Activated naive CD4-positive, alpha-beta T cell treated with anti-CD3 and anti-CD28 coated beads, Interleukin-2, amount 10 ng/mL, durations not matched to agents 7 days and 5 days (primary cell): ENCODE data around the gene ZNF575.
"Not testable (repeated sequence)": the region's sequence is repeated elsewhere in the genome, so short reads cannot be mapped to it uniquely, and the experiment has no call there.

ENCODE experiments used
- CTCF ChIA-PET: fragments of 350-600 bp; sonication (Branson Sonifier 250); formaldehyde crosslinking; loops from one replicate; lab custom pipeline; 2021; ENCODE audit warnings: antibody characterized with exemption; lab: Charles Lee
- DNase-seq: peaks from one replicate; pipeline ENCODE4 v3.0.0-alpha.2; 2020
- H3K27ac Mint-ChIP-seq: one replicate; pipeline ENCODE4 v1.8.0; 2021; ENCODE audit warnings: mild to moderate bottlenecking, moderate library complexity, mixed read lengths
- H3K27me3 Mint-ChIP-seq: one replicate; pipeline ENCODE4 v1.8.0; 2021; ENCODE audit warnings: mild to moderate bottlenecking, mixed read lengths
- H3K36me3 Mint-ChIP-seq: one replicate; pipeline ENCODE4 v1.8.0; 2021; ENCODE audit warnings: mixed read lengths
- H3K4me1 Mint-ChIP-seq: one replicate; pipeline ENCODE4 v1.8.0; 2021; ENCODE audit warnings: mixed read lengths
- H3K4me3 Mint-ChIP-seq: one replicate; pipeline ENCODE4 v1.8.0; 2021; ENCODE audit warnings: mild to moderate bottlenecking, moderate library complexity, mixed read lengths
- H3K9me3 Mint-ChIP-seq: one replicate; pipeline ENCODE4 v1.8.0; 2021; ENCODE audit warnings: mixed read lengths

Gene ZNF575

DNA sequence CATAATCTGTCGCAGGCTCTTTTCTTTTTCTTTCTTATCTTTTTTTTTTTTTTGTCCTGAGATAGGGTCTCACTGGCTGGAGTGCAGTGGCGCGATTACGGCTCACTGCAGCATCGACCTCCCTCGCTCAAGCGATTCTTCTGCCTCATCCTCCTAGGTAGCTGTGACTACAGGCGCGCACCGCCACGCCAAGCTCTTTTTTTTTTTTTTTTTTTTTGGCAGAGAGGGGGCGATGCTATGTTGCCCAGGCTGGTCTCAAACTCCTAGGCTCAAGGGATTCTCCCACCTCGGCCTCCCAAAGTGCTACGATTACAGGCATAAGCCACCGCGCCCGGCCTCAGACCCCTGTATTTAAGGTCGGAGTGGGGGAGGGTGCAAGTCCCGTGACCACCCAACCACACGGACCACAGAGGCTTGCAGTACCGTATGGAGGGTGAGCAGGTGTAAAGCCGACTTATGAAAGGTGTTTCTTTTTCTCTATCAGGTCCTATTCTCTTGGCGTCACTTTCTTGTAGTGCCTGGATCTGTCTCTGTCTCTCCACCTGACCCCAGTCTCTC is 30.5 kb upstream of the ZNF575 start:
- peaks cover 42% of the 10 kb centered on the region for H3K4me1 Mint-ChIP-seq
- no peaks in the 10 kb centered on the region for H3K27me3 Mint-ChIP-seq
- peaks cover 16% of the 10 kb centered on the region for H3K36me3 Mint-ChIP-seq
- no peak for DNase-seq
- H3K4me3 Mint-ChIP-seq: peak overlapping the region; percentile 83
- H3K27ac Mint-ChIP-seq: no peak overlapping the region
- no peaks in the 10 kb centered on the region for H3K9me3 Mint-ChIP-seq
- CTCF ChIA-PET: interaction anchor here (0.6 to 2.3 kb wide), 3 partner anchors 17 to 492 kb away, joined by 3 to 8 read pairs (median 5); no protein-coding TSS in a partner anchor

DNA sequence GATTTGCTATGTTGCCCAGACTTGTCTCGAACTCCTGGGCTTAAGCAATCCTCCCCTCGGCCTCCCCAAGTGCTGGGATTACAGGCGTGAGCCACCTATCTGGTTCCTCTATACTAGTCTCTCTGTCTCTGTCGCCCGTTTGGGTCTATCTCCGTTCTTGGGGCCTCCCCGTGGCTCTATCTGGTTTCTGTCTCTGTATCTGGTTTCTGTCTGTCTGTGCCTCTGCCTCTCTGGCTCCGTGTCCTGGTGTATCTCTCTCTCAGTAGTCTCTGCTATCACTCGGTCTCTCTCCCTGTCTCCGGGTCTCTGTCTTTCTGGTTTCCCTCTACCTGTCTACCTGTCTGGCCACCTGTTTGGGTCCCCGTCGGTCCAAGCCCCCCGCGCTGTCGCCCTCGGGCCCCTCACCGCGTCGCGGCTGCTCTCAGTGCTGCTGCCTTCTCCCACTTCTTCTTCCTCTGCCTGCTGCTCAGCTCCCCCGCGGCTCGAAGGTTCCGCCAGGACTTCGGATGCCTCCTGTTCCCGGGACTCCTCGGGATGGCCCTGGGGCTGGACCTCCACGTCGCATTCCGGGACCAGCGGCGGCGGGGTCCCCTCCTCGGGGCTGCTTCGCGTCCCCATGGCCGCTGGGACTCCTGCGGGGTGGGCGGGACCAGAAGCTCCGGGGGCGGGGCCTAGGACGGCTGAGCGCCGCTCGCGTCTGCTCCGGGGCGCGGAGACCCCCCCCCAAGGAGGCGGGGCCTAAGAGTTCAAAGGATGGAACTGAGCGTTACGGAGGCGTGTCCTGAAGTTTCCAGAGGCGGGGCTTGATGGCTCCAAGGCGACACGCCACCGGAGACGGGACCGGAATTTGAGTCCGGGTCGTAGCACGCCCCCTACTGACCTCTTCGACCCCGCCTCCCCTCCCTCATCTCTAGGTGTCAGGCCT is 29.2 kb upstream of the ZNF575 start:
- Mint-ChIP-seq H3K4me3 (peak overlapping the region; percentile 83), H3K27ac (peak overlapping the region; percentile 89), H3K4me1 (peaks cover 42% of the 10 kb centered on the region), H3K9me3 (no peaks in the 10 kb centered on the region), H3K36me3 (peaks cover 21% of the 10 kb centered on the region), H3K27me3 (no peaks in the 10 kb centered on the region)
- CTCF ChIA-PET: interaction anchor here (0.7 to 2.3 kb wide), 12 partner anchors 9 to 71 kb away, joined by 3 to 17 read pairs (median 5); no protein-coding TSS in a partner anchor
- DNase-seq: peak; percentile 100

DNA sequence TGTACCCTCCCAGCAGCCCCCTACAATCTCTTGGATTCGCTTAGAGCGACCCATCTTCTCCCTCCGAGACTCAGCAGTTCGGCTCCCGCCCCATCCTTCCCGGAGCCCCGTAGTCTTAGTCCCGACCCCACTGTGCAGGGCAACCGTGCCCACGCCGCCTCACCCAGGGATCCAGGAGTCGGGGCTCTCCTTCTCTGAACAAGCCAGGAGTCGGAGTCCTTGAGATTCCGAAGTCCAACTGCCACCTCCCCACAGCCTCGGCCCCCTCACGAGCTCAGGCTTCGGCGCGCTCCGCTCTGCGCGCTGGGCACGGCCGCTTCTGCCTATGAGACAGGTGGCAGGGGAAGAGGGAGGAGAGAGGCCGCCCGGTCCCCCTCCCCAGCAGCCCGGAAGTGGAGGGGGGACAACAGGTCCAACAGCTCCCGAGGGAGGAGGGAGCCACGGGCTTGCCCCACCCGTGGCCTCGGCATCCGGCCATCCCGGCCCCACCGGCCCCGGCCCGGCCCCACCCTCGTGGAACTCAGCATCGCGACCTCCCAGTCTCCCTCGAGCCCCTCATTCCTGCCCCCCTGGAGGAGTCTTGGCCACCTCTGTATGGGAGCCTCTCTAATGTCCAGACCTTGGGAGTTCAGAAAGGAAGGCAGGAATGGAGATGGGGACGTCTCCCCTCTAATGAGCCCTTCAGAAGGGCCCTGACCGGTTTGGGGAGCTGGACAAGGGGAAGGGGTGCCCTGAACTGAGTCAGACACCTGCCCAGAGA is 28.4 kb upstream of the ZNF575 start, which contains the start of gene PHLDB3:
TSS of gene PHLDB3 (minus strand) at position 321 of the 760 bp plus-strand sequence. CDS start 628 bp downstream, outside the sequence.
- Mint-ChIP-seq H3K4me1 (peaks cover 42% of the 10 kb centered on the region), H3K9me3 (no peaks in the 10 kb centered on the region), H3K27ac (peak within 1 kb of the TSS; percentile 89), H3K27me3 (no peaks in the 10 kb centered on the region), H3K36me3 (peaks cover 25% of the 10 kb centered on the region), H3K4me3 (peak within 1 kb of the TSS; percentile 83)
- DNase-seq: peak; percentile 68
- CTCF ChIA-PET: interaction anchor here (0.7 to 2.2 kb wide), 10 partner anchors 9 to 72 kb away, joined by 3 to 17 read pairs (median 5); no protein-coding TSS in a partner anchor

DNA sequence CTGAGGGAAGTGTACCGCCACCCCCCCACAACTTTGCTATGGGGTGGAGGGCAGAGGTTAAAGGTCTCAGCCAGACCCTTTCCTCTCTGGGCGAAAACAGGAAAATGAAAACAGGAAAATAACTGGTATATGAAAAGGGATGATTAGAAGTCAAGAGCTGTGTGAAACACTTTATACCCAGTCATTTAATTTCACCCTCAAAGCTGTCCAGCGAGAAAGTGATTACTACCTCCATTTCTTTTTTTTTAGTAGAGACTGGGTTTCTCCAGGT is 27.9 kb upstream of the ZNF575 start:
- Mint-ChIP-seq H3K4me3 (peak overlapping the region; percentile 41), H3K9me3 (no peaks in the 10 kb centered on the region), H3K27me3 (no peaks in the 10 kb centered on the region), H3K36me3 (peaks cover 29% of the 10 kb centered on the region), H3K4me1 (peaks cover 42% of the 10 kb centered on the region), H3K27ac (peak overlapping the region; percentile 84)
- no peak for DNase-seq
- CTCF ChIA-PET: interaction anchor here (1.1 to 2.2 kb wide), 4 partner anchors 14 to 72 kb away, joined by 3 to 17 read pairs (median 7); no protein-coding TSS in a partner anchor

DNA sequence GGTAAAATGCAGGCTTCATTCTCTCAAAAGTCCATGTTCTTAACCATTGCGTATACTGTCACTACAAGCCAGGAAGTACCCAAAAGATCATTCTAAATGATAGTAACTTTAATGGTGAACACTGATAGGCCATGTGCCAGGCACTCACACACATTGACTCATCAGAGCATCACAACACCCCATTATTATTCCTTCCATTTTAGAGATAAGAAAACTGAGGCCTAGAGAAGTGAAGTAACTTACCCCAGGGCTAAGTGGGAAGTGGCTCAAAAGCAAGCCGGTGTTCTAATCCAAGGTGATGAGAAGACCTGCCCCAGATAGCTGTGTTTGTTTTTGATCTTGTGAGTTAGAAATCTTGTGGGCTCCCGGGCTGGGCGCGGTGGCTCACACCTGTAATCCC is 27.0 kb upstream of the ZNF575 start:
- Mint-ChIP-seq H3K4me3 (no peak overlapping the region), H3K27ac (peak overlapping the region; percentile 51), H3K4me1 (peaks cover 38% of the 10 kb centered on the region), H3K36me3 (peaks cover 31% of the 10 kb centered on the region), H3K27me3 (no peaks in the 10 kb centered on the region), H3K9me3 (no peaks in the 10 kb centered on the region)
- CTCF ChIA-PET: interaction anchor here (1.0 to 1.5 kb wide), 2 partner anchors 13 to 43 kb away, joined by 3 to 9 read pairs; no protein-coding TSS in a partner anchor
- DNase-seq: no peak

DNA sequence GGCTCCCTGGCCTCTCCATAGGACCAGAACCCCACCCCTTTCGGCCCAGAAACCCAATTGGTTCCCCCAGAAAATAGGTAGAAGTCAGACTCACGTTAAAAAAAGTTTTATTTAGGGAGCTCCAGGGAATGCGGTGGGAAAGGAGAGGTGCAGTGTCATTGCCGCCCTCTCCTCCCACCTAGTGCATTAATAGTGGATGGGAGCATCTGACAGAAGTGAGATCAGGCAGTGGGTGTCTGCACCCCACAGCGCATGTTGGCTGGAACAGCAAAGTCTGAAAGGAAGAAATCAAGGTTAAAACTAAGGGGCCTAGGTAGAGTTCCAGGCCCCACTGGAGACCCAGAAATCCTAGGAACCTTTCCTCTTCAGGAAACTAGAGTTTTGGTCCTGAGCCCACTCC is 26.4 kb upstream of the ZNF575 start:
- no peaks in the 10 kb centered on the region for H3K27me3 Mint-ChIP-seq
- no peak for DNase-seq
- H3K27ac Mint-ChIP-seq: no peak overlapping the region
- CTCF ChIA-PET: interaction anchor here (1.0 kb wide), 1 partner anchor 43 kb away, joined by 3 read pairs; no protein-coding TSS in a partner anchor
- no peaks in the 10 kb centered on the region for H3K9me3 Mint-ChIP-seq
- H3K4me3 Mint-ChIP-seq: no peak overlapping the region
- peaks cover 35% of the 10 kb centered on the region for H3K4me1 Mint-ChIP-seq
- H3K36me3 Mint-ChIP-seq: peaks cover 35% of the 10 kb centered on the region

DNA sequence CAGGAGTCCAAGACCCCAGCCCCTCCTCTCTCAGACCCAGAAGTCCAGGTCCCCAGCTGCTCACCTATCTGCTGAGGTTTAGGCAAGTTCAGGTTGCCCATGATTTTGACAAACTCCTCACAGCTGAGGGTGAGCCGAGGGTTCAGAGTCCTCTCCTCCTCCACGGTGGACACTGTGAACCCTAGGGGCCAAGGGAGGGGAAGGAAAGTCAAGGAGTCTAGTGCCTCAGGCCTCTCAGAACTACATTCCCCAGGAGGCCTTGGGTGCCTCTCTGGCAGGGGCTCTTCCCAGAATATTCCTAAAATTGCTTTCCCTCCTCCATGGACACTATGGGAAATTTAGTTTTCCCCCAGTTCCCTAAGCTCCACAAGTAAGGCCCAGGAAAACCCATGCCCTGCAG is 25.1 kb upstream of the ZNF575 start:
- CTCF ChIA-PET: no interaction called here
- Mint-ChIP-seq H3K27me3 (no peaks in the 10 kb centered on the region), H3K4me3 (no peak overlapping the region)

DNA sequence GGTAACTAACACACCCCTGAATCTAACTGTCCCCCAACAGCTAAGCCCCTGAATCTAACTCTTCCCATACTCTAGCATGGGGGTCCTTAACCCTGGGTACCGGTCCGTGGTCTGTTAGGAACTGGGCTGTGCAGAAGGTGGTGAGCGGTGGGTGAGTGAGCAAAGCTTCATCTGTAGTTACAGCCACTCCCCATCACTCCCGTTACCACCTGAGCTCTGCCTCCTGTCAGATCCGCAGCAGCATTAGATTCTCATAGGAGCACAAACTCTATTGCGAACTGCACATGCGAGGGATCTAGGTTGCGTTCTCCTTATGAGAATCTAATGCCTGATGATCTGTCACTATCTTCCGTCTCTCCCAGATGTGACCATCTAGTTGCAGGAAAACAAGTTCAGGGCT is 22.3 kb upstream of the ZNF575 start:
- Mint-ChIP-seq H3K27ac (no peak overlapping the region), H3K36me3 (peaks cover 45% of the 10 kb centered on the region), H3K4me3 (no peak overlapping the region), H3K4me1 (peaks cover 5% of the 10 kb centered on the region), H3K9me3 (no peaks in the 10 kb centered on the region), H3K27me3 (no peaks in the 10 kb centered on the region)
- CTCF ChIA-PET: interaction anchor here (0.6 to 2.0 kb wide), 3 partner anchors 9 to 79 kb away, joined by 3 to 9 read pairs (median 3); no protein-coding TSS in a partner anchor
- DNase-seq: no peak

More for the DNA sequence above, 25.1 kb upstream of the ZNF575 start:
- Mint-ChIP-seq H3K27ac (no peak overlapping the region), H3K4me1 (peaks cover 27% of the 10 kb centered on the region), H3K9me3 (no peaks in the 10 kb centered on the region), H3K36me3 (peaks cover 35% of the 10 kb centered on the region)
- no peak for DNase-seq

DNA sequence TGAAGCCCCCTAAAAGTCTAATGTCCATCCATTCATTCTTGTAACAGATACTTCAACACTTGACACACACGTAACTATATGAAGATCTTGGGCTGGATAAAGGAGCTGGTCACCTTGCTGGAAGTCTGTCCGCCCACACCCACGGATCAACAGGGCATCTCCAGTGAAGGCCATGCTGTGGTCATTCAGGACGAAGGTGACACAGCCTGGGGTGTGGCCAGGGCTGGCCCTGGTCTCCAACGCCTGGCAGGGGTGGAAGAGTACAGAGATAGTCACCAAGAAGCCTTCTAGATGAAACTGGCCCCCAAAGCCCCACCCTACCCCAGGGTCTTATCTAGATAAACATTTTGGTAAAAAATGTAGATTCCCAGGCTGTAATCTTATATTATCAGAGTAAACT is 21.7 kb upstream of the ZNF575 start:
- no peaks in the 10 kb centered on the region for H3K4me1 Mint-ChIP-seq
- no peaks in the 10 kb centered on the region for H3K9me3 Mint-ChIP-seq
- peaks cover 44% of the 10 kb centered on the region for H3K36me3 Mint-ChIP-seq
- CTCF ChIA-PET: no interaction called here
- no peak overlapping the region for H3K4me3 Mint-ChIP-seq
- no peaks in the 10 kb centered on the region for H3K27me3 Mint-ChIP-seq
- H3K27ac Mint-ChIP-seq: no peak overlapping the region
- no peak for DNase-seq

DNA sequence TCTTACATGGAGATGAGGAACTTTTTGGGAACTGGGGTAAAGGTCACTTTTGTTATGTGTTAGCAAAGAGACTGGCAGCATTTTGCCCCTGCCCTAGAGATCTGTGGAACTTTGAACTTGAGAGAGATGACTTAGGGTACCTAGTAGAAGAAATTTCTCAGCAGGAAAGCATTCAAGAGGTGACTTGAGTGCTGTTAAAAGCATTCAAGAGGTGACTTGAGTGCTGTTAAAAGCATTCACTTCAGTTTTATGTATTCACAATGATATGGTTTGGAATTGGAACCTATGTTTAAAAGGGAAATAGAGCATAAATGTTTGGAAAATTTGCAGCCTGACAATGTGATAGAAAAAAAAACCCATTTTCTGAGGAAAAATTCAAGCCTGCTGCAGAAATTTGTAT is 20.6 kb upstream of the ZNF575 start:
- not testable (repeated sequence) for H3K4me3 Mint-ChIP-seq, H3K4me1 Mint-ChIP-seq, DNase-seq, H3K27me3 Mint-ChIP-seq, H3K9me3 Mint-ChIP-seq, H3K27ac Mint-ChIP-seq
- CTCF ChIA-PET: interaction anchor here (1.2 kb wide), 1 partner anchor 9 kb away, joined by 5 read pairs; no protein-coding TSS in a partner anchor
- peaks cover 48% of the 10 kb centered on the region for H3K36me3 Mint-ChIP-seq

DNA sequence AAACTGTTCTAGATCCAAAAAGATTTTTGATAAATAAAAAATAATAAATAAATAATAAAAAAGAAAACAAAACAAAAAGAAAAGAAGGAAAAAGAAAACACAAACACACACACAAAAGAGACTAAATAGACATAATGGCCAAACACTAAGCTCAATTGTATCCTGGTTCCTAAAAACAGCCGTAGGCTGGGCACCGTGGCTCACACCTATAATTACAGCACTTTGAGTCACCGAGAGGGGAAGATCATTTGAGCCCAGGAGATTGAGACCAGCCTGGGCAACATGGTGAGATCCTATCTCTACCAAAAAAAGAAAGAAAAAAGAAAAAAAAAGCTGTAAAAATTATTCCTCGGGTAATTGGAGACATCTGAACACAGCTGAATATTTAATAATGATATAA is 14.9 kb upstream of the ZNF575 start:
- H3K4me1 Mint-ChIP-seq: peaks cover 13% of the 10 kb centered on the region
- H3K9me3 Mint-ChIP-seq: no peaks in the 10 kb centered on the region
- no peak for DNase-seq
- peaks cover 34% of the 10 kb centered on the region for H3K36me3 Mint-ChIP-seq
- no peak overlapping the region for H3K4me3 Mint-ChIP-seq
- no peak overlapping the region for H3K27ac Mint-ChIP-seq
- CTCF ChIA-PET: interaction anchor here (1.5 to 6.7 kb wide), 6 partner anchors 13 to 84 kb away, joined by 4 to 194 read pairs (median 16); no protein-coding TSS in a partner anchor
- H3K27me3 Mint-ChIP-seq: no peaks in the 10 kb centered on the region

DNA sequence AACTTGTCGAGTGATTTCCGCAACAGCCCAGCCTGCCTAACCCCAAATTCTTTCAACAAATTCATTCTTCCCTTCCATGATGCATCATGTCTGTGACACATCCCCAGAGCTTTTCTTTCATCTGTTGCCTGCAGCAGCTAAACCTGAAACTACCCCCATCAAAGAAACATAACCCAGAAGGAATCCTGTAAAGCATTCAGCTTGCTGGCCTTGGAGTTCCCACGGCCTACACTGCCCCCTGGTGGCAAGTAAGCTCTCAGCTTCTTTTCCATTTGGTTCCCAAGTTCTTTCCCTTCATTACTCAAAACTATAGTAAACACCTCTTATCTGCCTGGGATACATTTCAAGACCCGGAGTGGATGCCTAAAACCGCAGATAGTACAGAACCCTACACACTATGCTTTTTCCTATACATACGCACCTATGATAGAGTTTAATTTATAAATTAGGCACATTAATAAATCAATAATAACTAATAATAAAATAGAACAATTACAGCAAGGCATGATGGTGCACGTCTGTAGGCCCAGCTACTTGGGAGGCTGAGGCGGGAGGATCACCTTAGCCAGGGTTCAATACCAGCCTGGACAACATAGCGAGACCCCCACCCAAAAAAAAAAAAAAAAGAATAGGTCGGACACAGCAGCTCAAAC is 13.4 kb upstream of the ZNF575 start:
- DNase-seq: peak; percentile 86
- no peak overlapping the region for H3K4me3 Mint-ChIP-seq
- no peaks in the 10 kb centered on the region for H3K9me3 Mint-ChIP-seq
- CTCF ChIA-PET: interaction anchor here (0.6 to 6.7 kb wide), 32 partner anchors 8 to 312 kb away, joined by 3 to 194 read pairs (median 6); partner anchors contain the start of genes IRGQ, PHLDB3, ZNF575 and ZNF576
- peaks cover 18% of the 10 kb centered on the region for H3K4me1 Mint-ChIP-seq
- no peaks in the 10 kb centered on the region for H3K27me3 Mint-ChIP-seq
- peaks cover 29% of the 10 kb centered on the region for H3K36me3 Mint-ChIP-seq
- peak overlapping the region; percentile 62 for H3K27ac Mint-ChIP-seq

DNA sequence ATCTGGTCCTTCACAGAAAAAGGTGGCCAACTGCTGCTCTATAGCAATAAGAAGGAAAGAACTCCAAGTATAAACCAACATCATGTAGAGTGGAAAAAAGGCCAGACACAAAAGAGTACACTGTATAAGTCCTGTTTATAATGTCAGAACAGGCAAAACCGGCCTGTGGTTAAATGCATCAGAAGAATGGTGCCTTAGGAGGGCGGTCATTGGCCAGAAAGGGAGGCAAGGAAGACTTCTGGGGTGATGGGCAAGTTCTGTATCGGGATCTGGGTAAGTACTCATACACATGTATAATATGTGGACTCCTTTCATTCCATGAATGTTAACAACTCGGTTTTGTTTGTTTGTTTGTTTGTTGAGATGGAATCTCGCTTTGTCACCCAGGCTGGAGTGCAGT is 10.1 kb upstream of the ZNF575 start:
- Mint-ChIP-seq H3K9me3 (no peaks in the 10 kb centered on the region), H3K4me1 (peaks cover 35% of the 10 kb centered on the region), H3K27ac (no peak overlapping the region), H3K36me3 (peaks cover 17% of the 10 kb centered on the region), H3K27me3 (no peaks in the 10 kb centered on the region), H3K4me3 (no peak overlapping the region)
- DNase-seq: no peak
- CTCF ChIA-PET: interaction anchor here (4.2 to 6.7 kb wide), 3 partner anchors 72 to 89 kb away, joined by 20 to 194 read pairs (median 84); partner anchors contain the start of genes IRGQ and ZNF576
